HG02870 (cell line): ENCODE measurements around the gene CLCN1.

Experiments used
- ATAC-seq: cut with Tn5 transposase; IDR thresholded peaks from one replicate; pipeline ENCODE4 v1.9.1; 2021; ENCODE audit warnings: mild to moderate bottlenecking, moderate library complexity; ENCODE audit not compliant: unreplicated experiment

CLCN1 gene

GRCh38 chr7:143292876-143293275 is 23.0 kb upstream of the CLCN1 start:
- no peak for ATAC-seq

- no peak for ATAC-seq
Measured at GRCh38 chr7:143295870-143296269, 20.0 kb upstream of the CLCN1 start.

DNA sequence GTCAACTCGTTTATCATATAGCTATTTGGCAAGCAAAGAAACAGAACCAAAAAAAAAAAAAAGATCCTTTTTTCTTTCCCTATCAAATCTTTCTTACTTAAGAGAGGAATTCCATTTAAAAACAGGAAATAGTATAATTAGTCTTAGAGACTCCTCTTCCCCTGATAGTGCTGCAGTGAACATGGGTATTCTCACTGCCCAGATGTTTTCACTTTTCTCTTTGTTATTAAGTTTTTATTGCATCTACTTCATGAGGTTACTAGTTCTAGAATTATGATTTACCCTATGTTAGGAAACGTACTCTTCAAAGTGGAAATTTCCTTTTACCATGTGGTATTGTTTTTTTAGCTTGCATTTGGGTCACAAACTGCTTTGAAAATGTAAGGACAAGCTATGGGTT is 19.2 kb upstream of the CLCN1 start:
- ATAC-seq = no peak

DNA sequence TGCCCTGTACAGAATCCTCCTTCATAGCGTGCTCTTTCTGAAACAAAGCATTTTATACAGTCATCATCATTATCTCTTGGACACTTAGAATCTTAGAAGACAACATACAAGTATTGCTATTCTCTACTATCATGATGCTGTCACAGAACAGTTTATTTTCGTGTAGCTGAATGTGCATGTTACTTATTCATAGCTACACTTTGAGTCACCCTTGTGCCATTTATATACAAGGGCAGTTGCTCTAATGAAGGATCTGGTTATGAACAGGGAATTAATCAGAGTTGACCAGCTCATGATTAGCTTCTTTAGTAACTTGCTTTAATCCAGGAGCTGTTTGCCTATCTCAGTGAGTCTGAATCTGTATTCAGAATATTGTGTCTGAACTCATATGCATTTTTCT is 16.6 kb upstream of the CLCN1 start:
- no peak for ATAC-seq

DNA sequence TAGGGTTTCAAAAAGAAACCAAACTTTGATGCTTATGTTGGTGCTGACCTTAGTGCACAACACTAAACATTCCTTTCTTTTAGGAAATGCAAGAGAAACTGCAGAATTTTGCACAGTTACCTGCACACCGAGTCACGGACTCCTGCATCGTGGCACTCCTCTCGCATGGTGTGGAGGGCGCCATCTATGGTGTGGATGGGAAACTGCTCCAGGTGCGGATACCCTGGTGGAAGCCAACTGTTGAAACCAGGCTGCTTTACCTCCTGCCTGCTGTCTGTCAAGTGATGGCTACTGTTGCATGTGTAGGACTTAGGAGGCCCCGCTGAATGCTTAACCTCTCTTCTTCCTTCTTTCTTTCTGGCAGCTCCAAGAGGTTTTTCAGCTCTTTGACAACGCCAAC is 16.1 kb upstream of the CLCN1 start:
- ATAC-seq = no peak

DNA sequence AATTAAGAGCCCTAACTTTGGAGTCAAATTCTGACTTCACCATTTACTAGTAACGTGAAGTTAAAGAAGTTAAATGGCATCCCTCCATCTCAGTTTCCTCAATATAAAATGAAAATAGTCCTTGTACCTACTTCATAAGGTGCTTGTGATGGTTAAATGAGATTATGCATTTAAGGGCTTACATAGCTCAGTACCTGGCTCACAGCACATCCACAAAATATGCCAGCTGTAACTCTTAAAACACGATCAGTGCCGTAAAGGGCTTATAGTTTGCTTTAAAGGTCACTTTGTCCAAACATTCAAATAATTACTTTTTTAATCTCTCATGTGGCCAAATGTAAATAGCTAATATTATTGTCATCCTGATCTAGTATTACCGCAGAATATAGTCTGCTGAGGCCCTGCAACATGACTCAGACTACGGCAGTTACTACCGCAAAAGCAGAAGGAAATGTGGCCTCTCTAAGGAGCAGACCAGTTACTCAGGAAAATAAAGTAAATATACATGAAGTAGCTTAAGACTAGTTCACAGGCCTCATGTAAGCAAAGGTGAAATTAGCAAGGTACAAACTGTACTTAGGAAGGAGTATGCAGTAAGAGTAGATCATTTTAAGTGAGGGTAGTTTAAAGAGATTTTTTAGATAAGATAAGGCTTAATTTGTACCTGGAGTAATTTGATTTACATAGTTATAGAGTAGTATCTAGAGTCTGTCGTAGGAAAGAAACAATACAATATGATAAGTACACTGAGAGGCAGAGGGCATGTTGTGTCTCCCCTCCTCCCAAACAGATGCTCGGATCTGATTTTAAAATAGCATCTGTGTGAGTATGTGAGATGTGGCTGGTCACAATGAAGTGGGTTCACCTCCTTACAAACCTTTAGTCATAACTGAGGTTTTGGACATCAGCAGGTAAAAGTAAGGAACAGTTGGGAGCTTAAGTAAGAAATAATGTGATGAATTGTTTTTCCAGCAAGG is 14.7 kb upstream of the CLCN1 start:
- no peak for ATAC-seq

- no peak for ATAC-seq
Measured at GRCh38 chr7:143303733-143304132, 12.2 kb upstream of the CLCN1 start.

- ATAC-seq = no peak
Measured at GRCh38 chr7:143304938-143305337, 11.0 kb upstream of the CLCN1 start.

- ATAC-seq = no peak
Measured at GRCh38 chr7:143305423-143306070, 10.4 kb upstream of the CLCN1 start.

GRCh38 chr7:143308632-143309031 is 7.3 kb upstream of the CLCN1 start:
- no peak for ATAC-seq

DNA sequence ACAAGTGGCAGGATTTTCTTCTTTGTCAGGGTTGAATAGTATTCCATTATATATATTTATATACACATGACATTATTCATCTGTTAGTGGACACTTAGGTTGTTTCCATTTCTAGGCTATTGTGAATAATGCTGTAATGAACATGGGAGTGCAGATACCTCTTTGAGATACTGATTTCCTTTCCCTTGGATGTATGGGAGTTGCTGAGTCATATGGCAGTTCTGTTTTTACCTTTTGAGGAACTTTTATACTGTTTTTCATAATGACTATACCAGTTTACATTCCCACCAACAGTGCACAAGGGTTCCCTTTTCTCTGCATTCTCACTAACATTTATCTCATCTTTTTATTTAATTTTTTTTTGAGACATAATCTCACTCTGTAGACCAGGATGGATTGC is 1.8 kb upstream of the CLCN1 start:
- ATAC-seq = no peak

- ATAC-seq = no peak
Measured at GRCh38 chr7:143316492-143316891, 581 bp downstream of the CLCN1 start.

- ATAC-seq = no peak
Measured at GRCh38 chr7:143318661-143319060, 2.8 kb downstream of the CLCN1 start.

GRCh38 chr7:143320620-143321019 is 4.7 kb downstream of the CLCN1 start:
- no peak for ATAC-seq

DNA sequence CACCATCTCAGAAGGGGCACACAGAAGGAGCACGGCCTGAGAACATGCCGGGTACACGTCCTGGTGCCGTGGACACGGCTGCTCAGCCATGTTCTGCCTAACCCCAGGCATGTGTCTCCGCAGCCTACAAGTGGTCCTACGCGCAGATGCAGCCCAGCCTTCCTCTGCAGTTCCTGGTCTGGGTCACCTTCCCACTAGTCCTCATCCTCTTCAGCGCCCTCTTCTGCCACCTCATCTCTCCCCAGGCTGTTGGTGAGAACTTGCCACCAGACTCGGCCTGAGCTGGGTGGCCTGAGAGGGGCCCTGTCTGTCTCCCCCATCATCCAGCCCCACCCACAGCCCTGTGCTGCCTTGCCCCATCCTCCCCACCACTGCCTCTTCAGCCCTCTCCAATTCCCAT is 5.3 kb downstream of the CLCN1 start:
- no peak for ATAC-seq

DNA sequence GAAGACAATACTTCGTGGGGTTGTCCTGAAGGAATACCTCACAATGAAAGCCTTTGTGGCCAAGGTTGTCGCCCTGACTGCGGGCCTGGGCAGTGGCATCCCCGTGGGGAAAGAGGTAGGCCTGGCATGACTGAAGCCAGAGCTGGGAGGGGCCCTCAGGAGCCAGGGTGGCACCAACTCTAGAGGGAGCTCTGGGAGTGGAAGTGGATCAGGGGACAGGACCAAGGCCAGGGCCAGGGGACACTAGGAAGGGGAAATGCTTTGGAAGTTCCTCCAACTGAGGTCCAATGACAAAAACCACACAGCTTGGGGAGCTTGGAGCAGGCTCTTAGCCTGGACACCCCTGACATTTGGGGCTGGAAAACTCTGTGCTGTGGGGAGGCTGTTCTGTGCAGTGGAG is 5.8 kb downstream of the CLCN1 start:
- no peak for ATAC-seq

DNA sequence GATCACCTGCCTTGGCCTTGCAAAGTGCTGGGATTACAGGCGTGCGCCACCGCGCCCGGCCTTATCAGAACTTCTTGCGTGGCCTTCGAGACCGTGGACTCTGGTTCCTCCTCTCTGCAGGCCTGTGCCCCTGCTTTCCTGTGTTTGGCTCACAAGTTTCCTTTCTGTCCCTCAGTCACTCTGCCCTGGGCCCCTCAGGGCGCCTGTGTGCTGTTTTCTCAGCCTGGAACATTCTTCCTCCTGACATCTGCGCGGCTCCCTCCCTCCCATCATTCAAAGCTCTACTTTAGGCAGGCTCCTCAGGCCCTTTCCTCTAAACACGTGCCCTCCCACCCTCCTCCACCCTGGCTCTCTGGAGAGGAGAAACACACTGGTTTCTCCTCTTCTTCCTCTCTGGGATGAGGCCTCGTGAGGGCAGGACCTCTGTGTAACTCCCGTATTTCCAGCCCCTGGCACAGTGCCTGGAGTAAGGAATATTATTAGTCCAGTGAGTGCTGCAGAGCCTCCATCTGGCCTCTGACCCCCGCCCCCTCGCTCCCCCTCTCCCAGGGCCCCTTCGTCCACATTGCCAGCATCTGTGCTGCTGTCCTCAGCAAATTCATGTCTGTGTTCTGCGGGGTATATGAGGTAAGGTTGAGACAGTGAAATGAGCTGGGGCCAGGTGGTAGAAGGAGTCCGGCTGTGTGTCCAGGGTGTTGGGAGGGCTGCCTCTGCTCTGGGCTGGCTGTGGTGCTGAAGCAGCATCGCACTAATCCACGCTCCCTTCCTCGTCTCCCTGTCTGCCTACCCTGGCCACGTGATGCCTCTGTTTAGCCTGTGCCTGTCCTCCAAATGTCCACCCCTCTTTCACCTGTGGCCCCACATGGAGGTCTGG is 7.1 kb downstream of the CLCN1 start:
- no peak for ATAC-seq

DNA sequence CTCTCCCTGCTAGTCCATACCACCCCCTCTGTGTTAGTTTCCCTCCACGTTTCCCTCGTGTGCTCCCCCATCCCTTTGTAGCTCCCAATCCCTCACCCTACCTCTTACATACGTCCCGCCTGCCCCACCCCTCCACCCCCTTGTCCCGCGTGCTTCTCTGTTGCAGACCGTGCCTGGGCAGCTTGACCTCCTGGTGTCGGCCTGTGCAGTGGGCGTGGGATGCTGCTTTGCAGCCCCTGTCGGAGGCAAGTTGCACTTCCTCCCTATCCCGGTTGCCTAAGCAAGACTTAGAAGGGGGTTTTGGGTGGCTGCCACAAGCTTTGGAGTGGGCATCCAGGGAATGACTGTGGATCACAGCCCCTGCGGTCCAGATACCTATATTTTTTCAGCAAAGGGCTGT is 7.7 kb downstream of the CLCN1 start:
- no peak for ATAC-seq

DNA sequence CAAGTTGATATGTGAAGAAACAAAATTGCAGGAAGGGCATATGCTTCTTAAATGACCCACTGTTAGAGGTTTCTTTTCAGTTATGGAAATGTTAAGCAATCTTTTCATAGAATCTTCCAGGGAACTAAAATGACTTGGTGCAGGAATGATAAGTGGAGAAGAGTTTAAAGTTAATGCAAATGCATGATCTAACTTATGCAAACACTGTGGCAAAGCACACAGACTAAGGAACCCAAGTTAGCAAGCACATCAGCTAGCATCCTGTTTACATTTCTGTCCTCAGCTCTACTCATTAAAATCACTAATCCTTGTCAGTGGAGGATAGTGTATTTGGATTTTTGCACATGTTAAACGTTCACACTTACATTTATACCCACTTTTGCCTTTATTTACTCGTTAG is 9.3 kb downstream of the CLCN1 start:
- no peak for ATAC-seq

- peak; percentile 74 for ATAC-seq
Measured at GRCh38 chr7:143327903-143328302, 12.0 kb downstream of the CLCN1 start.

- ATAC-seq = no peak
Measured at GRCh38 chr7:143329471-143330170, 13.7 kb downstream of the CLCN1 start.
